ENCODE results near the gene NOL7. TPM values are rescaled to one million over a fixed set of nuclear protein-coding genes. Genes with fewer than 3 reads are reported as not detected.

The NOL7 gene
- total RNA-seq, 2 donors from 2014 or later = 54.1 to 82.1 TPM

GRCh38 chr6:13597073-13597472, 18.1 kb upstream of the NOL7 start:
- intact Hi-C loops (cut with DNase I) = no loop called here
- H3K27ac ChIP-seq = no peak overlapping the region
- no peaks in the 10 kb centered on the region for H3K27me3 ChIP-seq
- no peak overlapping the region for H3K9ac ChIP-seq (ENCODE audit: low read depth in 2 of 2, low read length in 2 of 2)
- H3K9me3 ChIP-seq = no peaks in the 10 kb centered on the region
- H3K4me1 ChIP-seq = no peaks in the 10 kb centered on the region
- no peak for DNase-seq
- H3K4me3 ChIP-seq = no peak overlapping the region
- peaks cover 3% of the 10 kb centered on the region for H3K36me3 ChIP-seq
- no peak for TF ChIP-seq CTCF (IDR thresholded peaks at IDR 0.05)

DNA sequence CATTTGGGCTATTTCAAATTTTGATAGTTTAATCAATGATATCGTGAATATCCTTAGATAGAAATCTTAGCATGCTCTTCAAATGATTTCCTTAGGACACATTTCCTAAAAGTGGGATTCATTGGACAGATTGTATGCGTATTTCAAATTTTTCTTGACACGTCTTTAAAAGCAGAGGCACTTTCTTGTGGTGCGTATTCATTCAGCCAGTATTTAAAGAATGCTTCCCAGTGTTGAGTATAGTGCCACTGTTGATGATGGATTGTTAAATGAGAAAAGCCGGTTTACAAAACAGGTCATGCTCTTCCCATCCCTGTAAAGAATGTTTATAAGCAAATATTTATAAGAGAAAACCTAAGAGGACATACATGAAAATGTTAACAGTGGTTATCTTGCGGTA, 15.1 kb upstream of the NOL7 start:
- TF ChIP-seq CTCF (IDR thresholded peaks at IDR 0.05) = no peak
- H3K4me1 ChIP-seq = no peaks in the 10 kb centered on the region
- DNase-seq = no peak
- intact Hi-C loops (cut with DNase I) = no loop called here
- H3K36me3 ChIP-seq = no peaks in the 10 kb centered on the region
- no peak overlapping the region for H3K9ac ChIP-seq (ENCODE audit: low read depth in 2 of 2, low read length in 2 of 2)
- H3K27me3 ChIP-seq = no peaks in the 10 kb centered on the region
- no peak overlapping the region for H3K27ac ChIP-seq
- H3K9me3 ChIP-seq = no peaks in the 10 kb centered on the region
- no peak overlapping the region for H3K4me3 ChIP-seq

- H3K27ac ChIP-seq = no peak overlapping the region
- no peak overlapping the region for H3K4me3 ChIP-seq
- H3K9me3 ChIP-seq = no peaks in the 10 kb centered on the region
- H3K27me3 ChIP-seq = no peaks in the 10 kb centered on the region
- no peak for TF ChIP-seq CTCF (IDR thresholded peaks at IDR 0.05)
- no peak for DNase-seq
- H3K9ac ChIP-seq (ENCODE audit: low read depth in 2 of 2, low read length in 2 of 2) = no peak overlapping the region
- intact Hi-C loops (cut with DNase I) = no loop called here
- H3K4me1 ChIP-seq = no peaks in the 10 kb centered on the region
- no peaks in the 10 kb centered on the region for H3K36me3 ChIP-seq
These were observed 11.0 kb upstream of the NOL7 start for GRCh38 chr6:13604135-13604534.

DNA sequence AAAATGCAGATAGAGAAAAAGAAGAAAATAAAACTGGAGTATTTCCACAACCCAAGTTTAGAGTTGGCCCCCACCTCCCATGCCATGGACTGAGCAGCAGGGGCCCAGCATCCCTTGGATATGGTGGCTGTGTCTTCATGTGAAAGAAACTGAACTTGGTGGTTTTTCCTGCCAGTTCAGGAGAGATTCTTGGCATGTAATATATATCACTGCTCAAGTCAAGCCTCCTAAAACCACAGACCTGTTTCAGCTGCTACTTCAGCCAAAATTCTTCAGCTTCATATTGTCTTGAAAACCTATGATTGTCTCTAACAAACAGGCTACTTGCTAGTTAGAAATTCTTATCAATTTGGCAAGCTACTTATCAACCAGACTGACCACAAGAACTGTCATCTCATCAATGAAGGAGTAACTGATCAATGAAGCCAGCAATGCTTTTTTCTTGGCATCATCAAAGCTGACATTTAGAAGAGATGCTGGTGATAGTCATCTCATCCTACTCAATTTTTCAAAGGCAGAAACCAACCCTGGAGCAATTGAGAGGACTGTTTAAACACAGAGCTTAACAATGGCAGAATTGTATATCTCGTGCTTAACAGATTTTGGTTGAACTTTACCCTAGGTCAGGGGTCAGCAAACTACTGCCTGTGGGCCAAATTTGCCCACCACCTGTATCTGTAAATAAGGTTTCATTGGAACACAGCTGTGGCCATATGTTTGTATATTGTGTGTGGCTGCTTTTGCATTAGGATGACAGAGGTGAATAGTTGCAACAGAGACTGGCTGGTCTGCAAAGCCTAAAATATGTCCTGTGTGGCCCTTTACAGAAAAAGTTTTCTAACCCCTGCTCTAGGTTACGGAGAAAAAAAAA, 10.4 kb upstream of the NOL7 start:
- TF ChIP-seq CTCF (IDR thresholded peaks at IDR 0.05) = no peak
- Histone ChIP-seq H3K27ac (no peak overlapping the region), H3K9me3 (no peaks in the 10 kb centered on the region), H3K4me1 (no peaks in the 10 kb centered on the region), H3K27me3 (no peaks in the 10 kb centered on the region), H3K4me3 (no peak overlapping the region), H3K36me3 (no peaks in the 10 kb centered on the region), H3K9ac (ENCODE audit: low read depth in 2 of 2, low read length in 2 of 2) (no peak overlapping the region)
- no peak for DNase-seq
- intact Hi-C loops (cut with DNase I) = no loop called here

DNA sequence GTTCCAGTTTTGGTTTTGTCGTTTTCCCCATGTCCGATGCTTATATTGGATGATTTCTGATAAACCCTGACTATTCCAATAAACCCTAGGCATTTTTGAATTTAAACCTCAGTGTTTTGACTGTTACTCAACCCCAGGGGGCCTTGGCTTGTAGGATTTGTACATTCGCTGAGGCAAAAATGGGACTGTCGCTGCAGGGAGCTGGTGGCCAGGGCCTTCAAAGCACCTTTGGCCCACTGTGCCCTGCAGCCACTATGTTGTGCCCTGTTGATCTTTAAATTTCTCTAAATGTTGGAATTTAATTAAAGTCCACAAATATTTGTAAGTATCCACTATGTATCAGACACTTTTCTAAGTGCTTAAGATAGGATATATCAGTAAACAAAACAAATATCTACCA, 9.5 kb upstream of the NOL7 start:
- no peaks in the 10 kb centered on the region for H3K9me3 ChIP-seq
- H3K4me3 ChIP-seq = no peak overlapping the region
- H3K9ac ChIP-seq (ENCODE audit: low read depth in 2 of 2, low read length in 2 of 2) = no peak overlapping the region
- intact Hi-C loops (cut with DNase I) = no loop called here
- no peaks in the 10 kb centered on the region for H3K27me3 ChIP-seq
- TF ChIP-seq CTCF (IDR thresholded peaks at IDR 0.05) = no peak
- H3K4me1 ChIP-seq = no peaks in the 10 kb centered on the region
- H3K36me3 ChIP-seq = no peaks in the 10 kb centered on the region
- no peak for DNase-seq
- no peak overlapping the region for H3K27ac ChIP-seq
